Measurements from ENCODE around the gene NAALAD2.

DNA sequence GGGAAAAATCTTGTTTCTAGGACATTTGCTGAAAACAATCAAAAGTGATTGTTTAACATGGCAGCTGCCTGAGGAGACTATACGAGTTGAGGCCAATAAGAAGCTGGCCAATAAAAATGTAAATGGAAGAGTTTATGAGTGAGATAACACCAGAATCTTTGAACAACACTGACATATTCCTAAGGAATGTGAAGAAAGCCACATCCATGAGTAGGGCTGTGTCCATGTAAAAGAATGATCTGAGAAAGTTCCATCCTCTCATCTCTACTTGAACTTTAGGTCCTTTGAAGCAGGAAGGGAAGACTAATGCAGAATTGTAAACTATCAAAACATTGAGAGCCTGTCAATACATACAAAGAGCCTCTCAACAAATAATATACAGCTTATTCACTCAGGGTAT is 95.3 kb downstream of the NAALAD2 start:
- TF ChIP-seq, protein P1, sequence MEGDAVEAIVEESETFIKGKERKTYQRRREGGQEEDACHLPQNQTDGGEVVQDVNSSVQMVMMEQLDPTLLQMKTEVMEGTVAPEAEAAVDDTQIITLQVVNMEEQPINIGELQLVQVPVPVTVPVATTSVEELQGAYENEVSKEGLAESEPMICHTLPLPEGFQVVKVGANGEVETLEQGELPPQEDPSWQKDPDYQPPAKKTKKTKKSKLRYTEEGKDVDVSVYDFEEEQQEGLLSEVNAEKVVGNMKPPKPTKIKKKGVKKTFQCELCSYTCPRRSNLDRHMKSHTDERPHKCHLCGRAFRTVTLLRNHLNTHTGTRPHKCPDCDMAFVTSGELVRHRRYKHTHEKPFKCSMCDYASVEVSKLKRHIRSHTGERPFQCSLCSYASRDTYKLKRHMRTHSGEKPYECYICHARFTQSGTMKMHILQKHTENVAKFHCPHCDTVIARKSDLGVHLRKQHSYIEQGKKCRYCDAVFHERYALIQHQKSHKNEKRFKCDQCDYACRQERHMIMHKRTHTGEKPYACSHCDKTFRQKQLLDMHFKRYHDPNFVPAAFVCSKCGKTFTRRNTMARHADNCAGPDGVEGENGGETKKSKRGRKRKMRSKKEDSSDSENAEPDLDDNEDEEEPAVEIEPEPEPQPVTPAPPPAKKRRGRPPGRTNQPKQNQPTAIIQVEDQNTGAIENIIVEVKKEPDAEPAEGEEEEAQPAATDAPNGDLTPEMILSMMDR (IDR thresholded peaks at IDR 0.05) = no peak
- TF ChIP-seq ZFX (IDR thresholded peaks at IDR 0.05; ENCODE audit: borderline replicate concordance) = no peak
